ENCODE results near the gene RBMS1. TPM values are rescaled to one million over a fixed set of nuclear protein-coding genes. Genes with fewer than 3 reads are reported as not detected.

The RBMS1 gene
- polyA plus RNA-seq, 1 donor from 2014 or later, result 8.4 TPM

GRCh38 chr2:160510617-160511016 lies 17.0 kb upstream of the RBMS1 start:
- TF ChIP-seq MXI1 (conservative IDR thresholded peaks at IDR 0.05; ENCODE audit: poor library complexity, severe bottlenecking) (no peak), TAF1 (IDR thresholded peaks at IDR 0.05; ENCODE audit: low read depth) (no peak), POLR2AphosphoS5 (IDR thresholded peaks at IDR 0.05) (no peak)
- H3F3A ChIP-seq (ENCODE audit: insufficient read depth, low read length, poor library complexity, severe bottlenecking), result no peaks in the 10 kb centered on the region

DNA sequence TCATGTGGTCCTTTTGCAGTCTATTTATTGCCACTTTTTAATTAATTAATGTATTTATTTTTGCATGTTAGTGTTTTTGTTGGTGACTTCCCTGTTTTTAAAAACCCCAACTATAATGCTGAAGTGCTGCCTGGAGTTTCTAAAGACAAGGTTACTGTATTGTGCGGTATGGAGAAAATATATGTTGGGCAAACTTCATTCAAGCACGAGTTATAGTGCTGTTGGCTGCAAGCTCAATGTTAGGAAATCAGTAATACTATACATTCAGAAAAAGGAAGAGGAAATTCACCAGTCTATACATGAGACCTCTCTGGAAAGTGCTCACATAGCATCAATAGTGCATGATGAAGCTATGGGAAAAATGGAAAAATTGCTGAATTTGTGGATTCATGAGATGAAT lies 15.4 kb upstream of the RBMS1 start:
- Histone ChIP-seq H3K36me3 (ENCODE audit: insufficient read depth, low read length) (no peaks in the 10 kb centered on the region), H3K27me3 (ENCODE audit: insufficient read depth, low read depth, low read length) (no peaks in the 10 kb centered on the region), H3K4me3 (ENCODE audit: low read length) (no peak overlapping the region), H3K9ac (ENCODE audit: low read length) (no peak overlapping the region), H3K9me2 (ENCODE audit: insufficient read depth, low read length) (no peaks in the 10 kb centered on the region), H4K20me1 (ENCODE audit: insufficient read depth) (no peaks in the 10 kb centered on the region), H3K9me3 (ENCODE audit: low read length) (no peaks in the 10 kb centered on the region), H3K27ac (ENCODE audit: low read length) (no peak overlapping the region), H3F3A (ENCODE audit: insufficient read depth, low read length, poor library complexity, severe bottlenecking) (no peaks in the 10 kb centered on the region), H3K4me2 (ENCODE audit: low read length) (no peak overlapping the region), H2AFZ (ENCODE audit: low read depth, low read length) (no peak overlapping the region), H3K79me2 (replicated peaks; ENCODE audit: insufficient read depth, low read length) (no peaks in the 10 kb centered on the region)
- TF ChIP-seq TAF1 (IDR thresholded peaks at IDR 0.05; ENCODE audit: low read depth) (no peak), EZH2 (IDR thresholded peaks at IDR 0.05; ENCODE audit: borderline replicate concordance, insufficient read depth, low read length, poor library complexity, severe bottlenecking) (no peak), SMC3 (conservative IDR thresholded peaks at IDR 0.05; ENCODE audit: poor library complexity) (no peak), RAD21 (conservative IDR thresholded peaks at IDR 0.05) (no peak), EP300 (conservative IDR thresholded peaks at IDR 0.05; ENCODE audit: poor library complexity, severe bottlenecking) (no peak), POLR2AphosphoS5 (IDR thresholded peaks at IDR 0.05) (no peak), MXI1 (conservative IDR thresholded peaks at IDR 0.05; ENCODE audit: poor library complexity, severe bottlenecking) (no peak)
- TF ChIP-seq, protein P1, sequence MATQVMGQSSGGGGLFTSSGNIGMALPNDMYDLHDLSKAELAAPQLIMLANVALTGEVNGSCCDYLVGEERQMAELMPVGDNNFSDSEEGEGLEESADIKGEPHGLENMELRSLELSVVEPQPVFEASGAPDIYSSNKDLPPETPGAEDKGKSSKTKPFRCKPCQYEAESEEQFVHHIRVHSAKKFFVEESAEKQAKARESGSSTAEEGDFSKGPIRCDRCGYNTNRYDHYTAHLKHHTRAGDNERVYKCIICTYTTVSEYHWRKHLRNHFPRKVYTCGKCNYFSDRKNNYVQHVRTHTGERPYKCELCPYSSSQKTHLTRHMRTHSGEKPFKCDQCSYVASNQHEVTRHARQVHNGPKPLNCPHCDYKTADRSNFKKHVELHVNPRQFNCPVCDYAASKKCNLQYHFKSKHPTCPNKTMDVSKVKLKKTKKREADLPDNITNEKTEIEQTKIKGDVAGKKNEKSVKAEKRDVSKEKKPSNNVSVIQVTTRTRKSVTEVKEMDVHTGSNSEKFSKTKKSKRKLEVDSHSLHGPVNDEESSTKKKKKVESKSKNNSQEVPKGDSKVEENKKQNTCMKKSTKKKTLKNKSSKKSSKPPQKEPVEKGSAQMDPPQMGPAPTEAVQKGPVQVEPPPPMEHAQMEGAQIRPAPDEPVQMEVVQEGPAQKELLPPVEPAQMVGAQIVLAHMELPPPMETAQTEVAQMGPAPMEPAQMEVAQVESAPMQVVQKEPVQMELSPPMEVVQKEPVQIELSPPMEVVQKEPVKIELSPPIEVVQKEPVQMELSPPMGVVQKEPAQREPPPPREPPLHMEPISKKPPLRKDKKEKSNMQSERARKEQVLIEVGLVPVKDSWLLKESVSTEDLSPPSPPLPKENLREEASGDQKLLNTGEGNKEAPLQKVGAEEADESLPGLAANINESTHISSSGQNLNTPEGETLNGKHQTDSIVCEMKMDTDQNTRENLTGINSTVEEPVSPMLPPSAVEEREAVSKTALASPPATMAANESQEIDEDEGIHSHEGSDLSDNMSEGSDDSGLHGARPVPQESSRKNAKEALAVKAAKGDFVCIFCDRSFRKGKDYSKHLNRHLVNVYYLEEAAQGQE (IDR thresholded peaks at IDR 0.05; ENCODE audit: borderline replicate concordance), result no peak
- TF ChIP-seq, protein P2, sequence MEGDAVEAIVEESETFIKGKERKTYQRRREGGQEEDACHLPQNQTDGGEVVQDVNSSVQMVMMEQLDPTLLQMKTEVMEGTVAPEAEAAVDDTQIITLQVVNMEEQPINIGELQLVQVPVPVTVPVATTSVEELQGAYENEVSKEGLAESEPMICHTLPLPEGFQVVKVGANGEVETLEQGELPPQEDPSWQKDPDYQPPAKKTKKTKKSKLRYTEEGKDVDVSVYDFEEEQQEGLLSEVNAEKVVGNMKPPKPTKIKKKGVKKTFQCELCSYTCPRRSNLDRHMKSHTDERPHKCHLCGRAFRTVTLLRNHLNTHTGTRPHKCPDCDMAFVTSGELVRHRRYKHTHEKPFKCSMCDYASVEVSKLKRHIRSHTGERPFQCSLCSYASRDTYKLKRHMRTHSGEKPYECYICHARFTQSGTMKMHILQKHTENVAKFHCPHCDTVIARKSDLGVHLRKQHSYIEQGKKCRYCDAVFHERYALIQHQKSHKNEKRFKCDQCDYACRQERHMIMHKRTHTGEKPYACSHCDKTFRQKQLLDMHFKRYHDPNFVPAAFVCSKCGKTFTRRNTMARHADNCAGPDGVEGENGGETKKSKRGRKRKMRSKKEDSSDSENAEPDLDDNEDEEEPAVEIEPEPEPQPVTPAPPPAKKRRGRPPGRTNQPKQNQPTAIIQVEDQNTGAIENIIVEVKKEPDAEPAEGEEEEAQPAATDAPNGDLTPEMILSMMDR (IDR thresholded peaks at IDR 0.05; ENCODE audit: poor library complexity, severe bottlenecking), result no peak

More at GRCh38 chr2:160510617-160511016, 17.0 kb upstream of the RBMS1 start:
- Histone ChIP-seq H4K20me1 (ENCODE audit: insufficient read depth) (no peaks in the 10 kb centered on the region), H2AFZ (ENCODE audit: low read depth, low read length) (no peak overlapping the region), H3K36me3 (ENCODE audit: insufficient read depth, low read length) (no peaks in the 10 kb centered on the region), H3K4me2 (ENCODE audit: low read length) (no peak overlapping the region), H3K9ac (ENCODE audit: low read length) (no peak overlapping the region), H3K4me3 (ENCODE audit: low read length) (no peak overlapping the region), H3K27ac (ENCODE audit: low read length) (no peak overlapping the region), H3K79me2 (replicated peaks; ENCODE audit: insufficient read depth, low read length) (no peaks in the 10 kb centered on the region), H3K27me3 (ENCODE audit: insufficient read depth, low read depth, low read length) (no peaks in the 10 kb centered on the region), H3K9me3 (ENCODE audit: low read length) (no peaks in the 10 kb centered on the region), H3K9me2 (ENCODE audit: insufficient read depth, low read length) (no peaks in the 10 kb centered on the region)

- Histone ChIP-seq H3K27me3 (ENCODE audit: insufficient read depth, low read depth, low read length) (no peaks in the 10 kb centered on the region), H3K4me2 (ENCODE audit: low read length) (no peak overlapping the region), H3K9me2 (ENCODE audit: insufficient read depth, low read length) (no peaks in the 10 kb centered on the region), H3K27ac (ENCODE audit: low read length) (no peak overlapping the region), H3F3A (ENCODE audit: insufficient read depth, low read length, poor library complexity, severe bottlenecking) (no peaks in the 10 kb centered on the region), H3K9ac (ENCODE audit: low read length) (no peak overlapping the region), H4K20me1 (ENCODE audit: insufficient read depth) (no peaks in the 10 kb centered on the region), H3K9me3 (ENCODE audit: low read length) (no peaks in the 10 kb centered on the region), H3K79me2 (replicated peaks; ENCODE audit: insufficient read depth, low read length) (no peaks in the 10 kb centered on the region), H2AFZ (ENCODE audit: low read depth, low read length) (no peak overlapping the region), H3K4me3 (ENCODE audit: low read length) (no peak overlapping the region), H3K36me3 (ENCODE audit: insufficient read depth, low read length) (no peaks in the 10 kb centered on the region)
- TF ChIP-seq RAD21 (conservative IDR thresholded peaks at IDR 0.05) (no peak), EP300 (conservative IDR thresholded peaks at IDR 0.05; ENCODE audit: poor library complexity, severe bottlenecking) (no peak), MXI1 (conservative IDR thresholded peaks at IDR 0.05; ENCODE audit: poor library complexity, severe bottlenecking) (no peak), POLR2AphosphoS5 (IDR thresholded peaks at IDR 0.05) (no peak), TAF1 (IDR thresholded peaks at IDR 0.05; ENCODE audit: low read depth) (no peak), SMC3 (conservative IDR thresholded peaks at IDR 0.05; ENCODE audit: poor library complexity) (no peak), EZH2 (IDR thresholded peaks at IDR 0.05; ENCODE audit: borderline replicate concordance, insufficient read depth, low read length, poor library complexity, severe bottlenecking) (no peak)
- TF ChIP-seq, protein P2 (IDR thresholded peaks at IDR 0.05; ENCODE audit: poor library complexity, severe bottlenecking), result no peak
- TF ChIP-seq, protein P1 (IDR thresholded peaks at IDR 0.05; ENCODE audit: borderline replicate concordance), result no peak
These were observed 13.9 kb upstream of the RBMS1 start for GRCh38 chr2:160507464-160507863.

Measured in neural cell (in vitro differentiated cells).